Fibroblast of upper back skin (primary cell): ENCODE results near the gene RYR2.

Experiments
- DNase-seq: peaks from one replicate; pipeline ENCODE4 v3.0.0-alpha.2; 2013

The RYR2 gene

DNA sequence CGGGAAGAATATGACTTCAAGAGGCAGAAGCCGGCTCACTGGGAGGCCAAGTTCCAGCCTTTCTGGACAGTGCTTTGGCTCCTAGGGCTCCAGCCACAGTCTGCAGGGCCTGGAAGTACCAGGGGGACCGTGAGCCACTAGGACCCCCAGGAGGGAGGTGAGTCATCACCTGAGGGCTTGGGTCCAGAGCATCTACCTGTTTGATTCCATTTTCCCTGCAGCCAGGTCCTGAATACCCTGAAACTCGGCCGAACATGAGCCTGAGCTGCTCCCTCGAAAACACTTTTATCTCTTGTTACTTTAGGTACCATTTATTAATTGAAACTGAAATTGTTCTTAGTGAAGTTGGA is 164.1 kb downstream of the RYR2 start:
- DNase-seq: no peak

DNA sequence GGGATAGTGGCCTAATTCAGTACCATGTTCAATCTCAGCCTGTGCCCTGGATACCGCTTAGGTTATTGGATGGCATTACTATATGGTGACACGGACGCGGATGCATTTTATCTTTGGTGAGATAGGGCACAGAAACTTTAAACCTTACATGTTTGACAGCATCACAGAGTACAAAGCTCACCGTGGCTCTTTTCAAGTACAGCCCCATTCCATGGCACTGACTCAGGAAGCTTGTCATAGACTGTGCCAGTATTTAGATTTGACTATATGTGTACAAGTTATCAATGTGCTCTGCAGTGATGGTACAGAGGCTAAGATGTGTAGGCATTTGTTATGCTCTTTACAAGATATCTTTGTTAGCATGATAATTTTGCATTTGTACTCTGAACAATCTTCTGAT is 169.0 kb downstream of the RYR2 start:
- DNase-seq: no peak

GRCh38 chr1:237211540-237211939 is 169.6 kb downstream of the RYR2 start:
- DNase-seq: no peak

DNA sequence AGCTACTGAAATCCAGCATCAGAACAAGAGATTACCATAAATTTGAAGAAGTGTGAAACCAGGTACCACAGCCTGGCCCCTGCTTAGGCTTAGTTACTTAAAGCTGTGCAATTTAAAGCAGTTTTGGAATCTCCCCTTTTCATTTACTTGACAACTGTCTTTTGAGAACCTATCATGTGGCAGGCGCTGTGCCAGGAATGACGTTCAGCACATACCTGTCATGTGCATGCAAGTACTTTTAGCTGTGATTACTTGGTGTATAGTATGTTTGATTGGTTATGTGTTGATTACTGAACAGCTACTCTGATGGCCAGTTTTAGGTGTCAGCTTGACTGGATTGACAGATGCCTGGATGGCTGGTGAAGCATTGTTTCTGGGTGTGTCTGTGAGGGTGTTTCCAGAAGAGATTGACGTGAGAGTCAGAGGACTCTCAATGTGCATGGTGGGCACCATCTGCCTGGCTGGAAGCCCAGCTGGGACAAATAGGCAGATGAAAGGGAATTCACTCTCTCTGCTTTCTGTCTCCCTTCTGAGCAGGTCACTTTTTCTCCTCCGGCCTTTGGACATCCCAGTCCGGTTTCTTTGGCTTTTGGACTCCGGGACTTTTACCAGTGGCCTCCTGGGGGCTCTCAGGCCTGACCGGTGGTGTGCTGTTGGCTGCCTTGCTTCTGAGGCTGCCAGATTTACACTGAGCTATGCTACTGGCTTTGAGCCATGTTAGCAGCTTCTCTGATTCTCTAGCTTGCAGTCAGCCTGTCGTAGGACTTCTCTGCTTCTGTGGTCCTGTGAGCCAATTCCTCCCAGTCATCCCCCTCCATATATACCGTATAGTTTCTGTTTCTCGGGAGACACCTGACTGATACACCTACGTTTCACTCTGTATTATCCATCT is 178.0 kb downstream of the RYR2 start:
- DNase-seq: no peak

GRCh38 chr1:237223419-237223818 is 181.4 kb downstream of the RYR2 start:
- no peak for DNase-seq

DNA sequence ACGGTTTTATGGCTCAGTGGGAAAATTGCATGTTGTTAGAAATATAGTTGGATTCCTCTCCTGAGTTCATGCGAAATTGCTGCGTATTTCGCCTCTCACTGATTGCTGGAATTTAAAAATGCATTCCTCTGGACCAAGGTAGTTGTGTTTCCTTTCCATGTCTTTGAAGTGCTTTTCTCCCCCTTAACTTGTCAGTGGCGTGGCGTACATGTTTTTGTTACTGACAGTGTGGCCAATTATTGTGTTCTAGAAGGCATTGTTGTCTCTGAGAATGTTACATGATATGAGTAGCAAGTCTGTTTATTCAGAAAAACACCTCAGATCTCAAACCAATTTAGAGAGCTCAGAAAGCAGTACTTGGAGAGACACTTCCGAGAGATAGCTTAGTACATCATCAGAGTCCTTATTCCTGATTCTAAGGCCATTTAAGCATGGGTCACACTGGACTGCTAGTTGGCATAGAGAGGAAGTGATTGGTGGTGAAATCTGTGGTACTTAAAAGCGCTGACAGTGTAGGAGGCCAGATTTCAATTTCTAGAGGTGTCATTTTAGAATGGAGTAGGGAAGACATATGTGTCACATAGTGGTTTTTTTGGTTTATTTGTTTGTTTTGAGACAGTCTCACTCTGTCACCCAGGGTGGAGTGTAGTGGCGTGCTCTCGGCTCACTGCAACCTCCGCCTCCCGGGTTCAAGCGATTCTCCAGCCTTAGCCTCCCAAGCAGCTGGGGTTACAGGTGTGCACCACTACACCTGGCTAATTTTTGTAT is 184.4 kb downstream of the RYR2 start:
- DNase-seq: no peak

- DNase-seq: no peak
These were observed 185.5 kb downstream of the RYR2 start for GRCh38 chr1:237227476-237227875.

GRCh38 chr1:237228421-237228820 is 186.4 kb downstream of the RYR2 start:
- DNase-seq: no peak

GRCh38 chr1:237229333-237229732 is 187.3 kb downstream of the RYR2 start:
- DNase-seq: no peak

DNA sequence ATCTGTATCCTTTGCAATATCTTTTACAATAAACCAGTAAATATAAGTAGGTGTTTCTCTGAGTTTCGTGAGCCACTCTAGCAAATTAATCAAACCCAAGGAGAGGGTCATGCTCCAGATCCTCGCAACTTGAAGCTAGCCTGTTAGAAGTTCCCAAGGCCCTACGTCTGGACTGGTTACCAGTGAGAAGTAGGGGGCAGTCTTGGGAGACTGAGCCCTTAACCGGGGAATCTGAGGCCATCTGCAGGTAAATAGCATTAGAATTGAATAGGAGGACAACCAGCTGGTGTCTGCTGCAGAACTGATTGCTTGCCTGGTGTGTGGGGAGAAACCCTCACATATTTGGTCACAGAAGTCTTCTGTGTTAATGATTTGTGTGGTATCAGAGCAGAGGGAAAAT is 190.5 kb downstream of the RYR2 start:
- DNase-seq: no peak

- no peak for DNase-seq
These were observed 193.1 kb downstream of the RYR2 start for GRCh38 chr1:237235091-237235490.

- no peak for DNase-seq
These were observed 195.7 kb downstream of the RYR2 start for GRCh38 chr1:237237721-237238120.

DNA sequence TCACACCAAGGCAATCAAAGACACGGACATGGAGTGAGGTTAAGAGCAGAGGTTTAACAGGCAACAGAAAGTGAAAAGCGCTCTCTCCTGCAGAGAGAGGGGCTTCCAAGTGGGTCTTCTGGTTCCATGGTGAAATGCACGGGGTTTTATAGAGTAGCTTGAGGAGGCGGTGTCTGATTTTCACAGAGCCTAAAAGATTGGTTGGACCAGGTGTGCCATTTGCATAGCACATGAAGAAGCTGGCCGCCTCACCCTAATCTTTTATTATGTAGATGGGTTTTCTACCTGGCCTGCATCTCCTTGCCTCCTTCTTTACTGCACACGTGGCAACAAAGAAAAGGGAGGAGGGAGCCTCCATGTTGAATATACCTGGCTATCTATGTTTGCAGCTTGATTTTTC is 197.3 kb downstream of the RYR2 start:
- no peak for DNase-seq

- DNase-seq: no peak
These were observed 199.1 kb downstream of the RYR2 start for GRCh38 chr1:237241038-237241437.

DNA sequence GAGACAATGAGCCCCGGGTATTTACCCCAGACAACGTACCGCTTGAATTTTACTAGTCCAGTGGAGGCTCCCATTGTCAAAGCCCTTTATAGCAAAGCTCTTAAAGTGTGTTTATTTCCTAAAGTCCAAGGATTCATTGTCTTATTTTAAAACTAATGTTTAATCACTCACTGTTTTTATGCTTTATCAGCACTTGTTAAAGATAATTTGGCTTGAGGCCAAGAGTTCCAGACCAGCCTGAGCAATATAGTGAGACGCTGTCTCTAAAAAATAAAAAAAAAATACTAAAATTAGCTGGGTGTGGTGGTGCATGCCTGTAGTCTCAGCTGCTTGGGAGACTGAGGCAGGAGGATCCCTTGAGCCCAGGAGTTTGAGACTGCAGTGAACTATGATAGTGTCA is 202.8 kb downstream of the RYR2 start:
- DNase-seq: no peak

DNA sequence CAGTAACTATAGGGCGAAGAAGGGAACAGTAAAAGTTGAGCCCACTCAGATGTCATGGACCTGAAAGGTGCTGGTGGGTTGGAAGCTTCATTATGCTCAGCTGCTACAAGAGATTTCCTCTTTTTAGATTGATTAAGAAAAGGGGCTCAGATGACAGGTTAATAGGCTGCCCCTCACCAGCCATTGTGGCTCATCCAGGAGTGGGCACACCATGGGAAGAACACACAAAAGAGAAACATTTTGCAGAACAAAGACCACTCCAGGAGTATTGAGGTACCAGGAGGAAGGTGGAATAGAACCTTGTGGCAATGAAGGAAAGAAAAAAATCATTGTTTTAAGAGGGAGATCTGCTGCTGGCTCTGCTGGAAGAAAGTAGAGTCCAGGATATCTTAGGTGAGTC is 205.5 kb downstream of the RYR2 start:
- DNase-seq: no peak

- DNase-seq: no peak
These were observed 207.1 kb downstream of the RYR2 start for GRCh38 chr1:237249120-237249519.

- no peak for DNase-seq
These were observed 208.1 kb downstream of the RYR2 start for GRCh38 chr1:237250055-237250454.

DNA sequence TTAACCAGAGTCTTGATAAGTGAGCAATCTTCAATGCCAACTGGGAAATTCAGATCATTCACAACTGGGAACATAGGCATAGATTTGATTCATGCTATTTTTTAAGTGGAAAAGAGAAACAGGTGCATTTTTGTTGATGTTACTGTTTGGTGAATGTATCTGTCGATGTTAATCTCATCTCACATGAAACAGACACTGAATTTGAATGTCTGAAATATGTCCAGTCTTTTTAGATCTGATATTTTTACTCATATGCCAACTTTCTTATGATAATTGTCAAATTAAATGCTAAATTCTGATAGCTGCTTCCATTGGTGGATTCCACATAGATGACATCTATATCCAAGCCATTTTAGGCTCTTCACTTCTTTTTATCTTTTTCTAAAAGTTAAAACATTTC is 213.1 kb downstream of the RYR2 start:
- DNase-seq: no peak

- no peak for DNase-seq
These were observed 216.9 kb downstream of the RYR2 start for GRCh38 chr1:237258871-237259270.

GRCh38 chr1:237261198-237261597 is 219.2 kb downstream of the RYR2 start:
- DNase-seq: no peak

DNA sequence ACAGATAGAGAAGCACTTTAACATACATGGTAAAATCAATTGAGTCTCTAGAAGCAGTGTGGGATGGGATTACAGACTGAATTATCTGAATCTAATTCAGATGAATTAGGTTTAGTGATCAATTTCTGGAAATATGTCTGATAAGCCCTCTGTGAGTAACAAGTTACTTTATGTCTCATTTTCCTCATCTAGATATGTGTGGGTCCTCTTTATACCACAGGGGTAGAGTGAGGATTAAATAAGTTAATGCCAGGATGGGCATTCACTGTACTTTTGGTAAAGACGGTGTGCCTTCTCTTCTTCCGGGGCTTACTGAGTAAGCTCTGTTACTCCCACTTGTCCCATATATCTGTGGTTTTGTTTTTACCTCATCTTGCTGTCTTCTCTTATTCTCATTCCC is 225.8 kb downstream of the RYR2 start:
- no peak for DNase-seq

GRCh38 chr1:237269938-237270337 is 228.0 kb downstream of the RYR2 start:
- no peak for DNase-seq

DNA sequence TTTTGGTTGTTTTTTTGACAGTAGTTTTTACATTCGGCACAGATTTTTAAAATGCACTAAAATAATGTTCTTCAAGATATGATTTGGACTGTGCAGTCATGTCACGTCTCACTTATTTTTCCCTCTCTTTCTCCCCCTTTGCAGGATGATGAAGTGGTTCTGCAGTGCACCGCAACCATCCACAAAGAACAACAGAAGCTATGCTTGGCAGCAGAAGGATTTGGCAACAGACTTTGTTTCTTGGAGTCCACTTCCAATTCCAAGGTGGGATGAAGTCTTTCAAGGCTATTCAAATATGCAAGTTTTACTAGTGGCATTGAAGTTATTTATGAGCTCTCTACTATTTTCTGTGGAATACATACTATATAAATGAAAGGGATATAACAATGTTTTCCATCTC is 228.4 kb downstream of the RYR2 start:
- DNase-seq: no peak
